Measurements from ENCODE around the gene SH3GL3. TPM values are rescaled to one million over a fixed set of nuclear protein-coding genes. Genes with fewer than 3 reads are reported as not detected.

SH3GL3 gene
- total RNA-seq, 2 experiments from 2014 or later = not detected

GRCh38 chr15:83514584-83514983, 67.4 kb downstream of the SH3GL3 start:
- no peak for DNase-seq (ENCODE audit: low spot score)
- H3K9me2 ChIP-seq (ENCODE audit: insufficient read depth, low read length) = no peaks in the 10 kb centered on the region
- TF ChIP-seq CTCF (conservative IDR thresholded peaks at IDR 0.05; ENCODE audit: low read length) (no peak), EZH2phosphoT487 (IDR thresholded peaks at IDR 0.05; ENCODE audit: borderline replicate concordance, low read depth, low read length) (no peak)
- no peaks in the 10 kb centered on the region for H3K9me3 ChIP-seq (ENCODE audit: low read length)
- no peak overlapping the region for H3K27ac ChIP-seq (ENCODE audit: low read depth, low read length, poor library complexity, severe bottlenecking)
- H3K4me2 ChIP-seq (ENCODE audit: low read length) = no peak overlapping the region
- H4K20me1 ChIP-seq (ENCODE audit: insufficient read depth, low read length) = no peaks in the 10 kb centered on the region
- POLR2A ChIA-PET = no interaction called here
- H3K4me3 ChIP-seq (ENCODE audit: low read depth, low read length, poor library complexity, severe bottlenecking) = no peak overlapping the region
- no TSS peak for BruUV-seq (replicated peaks)
- no peaks in the 10 kb centered on the region for H3K36me3 ChIP-seq (ENCODE audit: insufficient read depth, low read length)
- no peaks in the 10 kb centered on the region for H3K4me1 ChIP-seq (ENCODE audit: insufficient read depth, low read length, poor library complexity, severe bottlenecking)
- intact Hi-C loops (cut with micrococcal nuclease; ENCODE audit: unreplicated experiment) = no loop called here
- CTCF ChIA-PET (ENCODE audit: unreplicated experiment) = no interaction called here
- H2AFZ ChIP-seq (ENCODE audit: low read length) = no peak overlapping the region
- H3K79me2 ChIP-seq (ENCODE audit: insufficient read depth, low read depth, low read length) = no peaks in the 10 kb centered on the region

- Histone ChIP-seq H3K4me3 (ENCODE audit: low read depth, low read length, poor library complexity, severe bottlenecking) (no peak overlapping the region), H3K9me3 (ENCODE audit: low read length) (no peaks in the 10 kb centered on the region), H3K79me2 (ENCODE audit: insufficient read depth, low read depth, low read length) (no peaks in the 10 kb centered on the region), H3K36me3 (ENCODE audit: insufficient read depth, low read length) (no peaks in the 10 kb centered on the region), H3K4me2 (ENCODE audit: low read length) (no peak overlapping the region), H4K20me1 (ENCODE audit: insufficient read depth, low read length) (no peaks in the 10 kb centered on the region), H3K4me1 (ENCODE audit: insufficient read depth, low read length, poor library complexity, severe bottlenecking) (no peaks in the 10 kb centered on the region), H3K9me2 (ENCODE audit: insufficient read depth, low read length) (no peaks in the 10 kb centered on the region), H2AFZ (ENCODE audit: low read length) (no peak overlapping the region), H3K27ac (ENCODE audit: low read depth, low read length, poor library complexity, severe bottlenecking) (no peak overlapping the region)
- ChIA-PET CTCF (ENCODE audit: unreplicated experiment) (no interaction called here), POLR2A (no interaction called here)
- DNase-seq (ENCODE audit: low spot score) = no peak
- TF ChIP-seq EZH2phosphoT487 (IDR thresholded peaks at IDR 0.05; ENCODE audit: borderline replicate concordance, low read depth, low read length) (no peak), CTCF (conservative IDR thresholded peaks at IDR 0.05; ENCODE audit: low read length) (no peak)
- intact Hi-C loops (cut with micrococcal nuclease; ENCODE audit: unreplicated experiment) = no loop called here
- no TSS peak for BruUV-seq (replicated peaks)
Measured at GRCh38 chr15:83515164-83515563, 68.0 kb downstream of the SH3GL3 start.

GRCh38 chr15:83516935-83517334, 69.8 kb downstream of the SH3GL3 start:
- Histone ChIP-seq H3K9me3 (ENCODE audit: low read length) (no peaks in the 10 kb centered on the region), H2AFZ (ENCODE audit: low read length) (no peak overlapping the region), H4K20me1 (ENCODE audit: insufficient read depth, low read length) (no peaks in the 10 kb centered on the region), H3K4me1 (ENCODE audit: insufficient read depth, low read length, poor library complexity, severe bottlenecking) (no peaks in the 10 kb centered on the region), H3K4me3 (ENCODE audit: low read depth, low read length, poor library complexity, severe bottlenecking) (no peak overlapping the region), H3K79me2 (ENCODE audit: insufficient read depth, low read depth, low read length) (no peaks in the 10 kb centered on the region), H3K4me2 (ENCODE audit: low read length) (no peak overlapping the region), H3K36me3 (ENCODE audit: insufficient read depth, low read length) (no peaks in the 10 kb centered on the region), H3K27ac (ENCODE audit: low read depth, low read length, poor library complexity, severe bottlenecking) (no peak overlapping the region), H3K9me2 (ENCODE audit: insufficient read depth, low read length) (no peaks in the 10 kb centered on the region)
- no TSS peak for BruUV-seq (replicated peaks)
- intact Hi-C loops (cut with micrococcal nuclease; ENCODE audit: unreplicated experiment) = no loop called here
- POLR2A ChIA-PET = no interaction called here
- CTCF ChIA-PET (ENCODE audit: unreplicated experiment) = no interaction called here
- no peak for DNase-seq (ENCODE audit: low spot score)
- TF ChIP-seq CTCF (conservative IDR thresholded peaks at IDR 0.05; ENCODE audit: low read length) (no peak), EZH2phosphoT487 (IDR thresholded peaks at IDR 0.05; ENCODE audit: borderline replicate concordance, low read depth, low read length) (no peak)

Data from OCI-LY7 (cell line).